ENCODE measurements around the gene GRAPL.
"Not testable (repeated sequence)": the region's sequence is repeated elsewhere in the genome, so short reads cannot be mapped to it uniquely, and the experiment has no call there.

GRAPL gene

GRCh38 chr17:19127148-19127980 lies at the start of gene GRAPL:
TSS of gene GRAPL (plus strand) at chr17:19127589. CDS start at chr17:19127620, 31 bp downstream.
- DNase-seq = not testable (repeated sequence)

- not testable (repeated sequence) for DNase-seq
These were observed 38.3 kb upstream of the GRAPL start for GRCh38 chr17:19088804-19089685.

GRCh38 chr17:19090058-19090772 lies 37.2 kb upstream of the GRAPL start:
- not testable (repeated sequence) for DNase-seq

GRCh38 chr17:19092737-19093683 lies 34.4 kb upstream of the GRAPL start:
- not testable (repeated sequence) for DNase-seq

- not testable (repeated sequence) for DNase-seq
These were observed 33.5 kb upstream of the GRAPL start for GRCh38 chr17:19093684-19094438.

GRCh38 chr17:19108517-19108916 lies 18.9 kb upstream of the GRAPL start:
- not testable (repeated sequence) for DNase-seq

- not testable (repeated sequence) for DNase-seq
These were observed 16.9 kb upstream of the GRAPL start for GRCh38 chr17:19110189-19111097.

GRCh38 chr17:19111111-19111711 lies 16.2 kb upstream of the GRAPL start:
- DNase-seq = not testable (repeated sequence)

- not testable (repeated sequence) for DNase-seq
These were observed 15.5 kb upstream of the GRAPL start for GRCh38 chr17:19111801-19112458.

- not testable (repeated sequence) for DNase-seq
These were observed 14.9 kb upstream of the GRAPL start for GRCh38 chr17:19112459-19112826.

- not testable (repeated sequence) for DNase-seq
These were observed 8.7 kb upstream of the GRAPL start for GRCh38 chr17:19118695-19119094.

GRCh38 chr17:19125289-19125688 lies 2.1 kb upstream of the GRAPL start:
- DNase-seq = not testable (repeated sequence)

GRCh38 chr17:19129500-19129899 lies 2.1 kb downstream of the GRAPL start:
- DNase-seq = not testable (repeated sequence)

- not testable (repeated sequence) for DNase-seq
These were observed 3.7 kb downstream of the GRAPL start for GRCh38 chr17:19131108-19131507.

GRCh38 chr17:19131772-19132171 lies 4.4 kb downstream of the GRAPL start:
- not testable (repeated sequence) for DNase-seq

GRCh38 chr17:19133793-19134192 lies 6.4 kb downstream of the GRAPL start:
- DNase-seq = not testable (repeated sequence)

- not testable (repeated sequence) for DNase-seq
These were observed 8.0 kb downstream of the GRAPL start for GRCh38 chr17:19135391-19135790.

GRCh38 chr17:19136138-19136537 lies 8.7 kb downstream of the GRAPL start:
- DNase-seq = not testable (repeated sequence)

Data from C1 segment of cervical spinal cord (tissue), 14 donors.